Glutamatergic neuron (in vitro differentiated cells): ENCODE results near the gene TRIM23. TPM values are rescaled to one million over a fixed set of nuclear protein-coding genes. Genes with fewer than 3 reads are reported as not detected.

ENCODE experiments used
- DNase-seq: peaks from one replicate; pipeline ENCODE4 v3.0.0; 2022
- H3K27ac Mint-ChIP-seq: one replicate; pipeline ENCODE4 v1.8.0; 2020; ENCODE audit warnings: mild to moderate bottlenecking, mixed read lengths, inconsistent platforms; ENCODE audit not compliant: unreplicated experiment
- H3K27me3 Mint-ChIP-seq: one replicate; pipeline ENCODE4 v1.8.0; 2020; ENCODE audit warnings: mild to moderate bottlenecking, moderate library complexity, mixed read lengths, inconsistent platforms; ENCODE audit not compliant: unreplicated experiment
- H3K36me3 Mint-ChIP-seq: one replicate; pipeline ENCODE4 v1.8.0; 2020; ENCODE audit warnings: mild to moderate bottlenecking, mixed read lengths, inconsistent platforms; ENCODE audit not compliant: unreplicated experiment
- H3K4me1 Mint-ChIP-seq: one replicate; pipeline ENCODE4 v1.8.0; 2020; ENCODE audit warnings: mild to moderate bottlenecking, low read depth, mixed read lengths, inconsistent platforms; ENCODE audit not compliant: unreplicated experiment
- H3K4me3 Mint-ChIP-seq: one replicate; pipeline ENCODE4 v1.8.0; 2020; ENCODE audit warnings: mild to moderate bottlenecking, mixed read lengths, inconsistent platforms; ENCODE audit not compliant: unreplicated experiment
- H3K9me3 Mint-ChIP-seq: one replicate; pipeline ENCODE4 v1.8.0; 2020; ENCODE audit warnings: mild to moderate bottlenecking, moderate library complexity, mixed read lengths, inconsistent platforms; ENCODE audit not compliant: unreplicated experiment
- total RNA-seq: library from RNA; stranded (reverse); fragmentation: NEBNext Ultra II Directional; extraction: Animal tissue kit (Norgen Biotek cat#: 25700); gene quantifications from one replicate; pipeline ENCODE4 v1.2.1, GENCODE V29; 2021; ENCODE audit not compliant: unreplicated experiment
- TF ChIP-seq, protein P1 (sequence below): fragments of 200-600 bp; sonication (generic); IDR thresholded peaks from one replicate; pipeline ENCODE4 v1.5.0; 2021; ENCODE audit not compliant: partially characterized antibody, unreplicated experiment

Gene TRIM23
- total RNA-seq, 1 donor from 2014 or later, result 17.6 TPM

DNA sequence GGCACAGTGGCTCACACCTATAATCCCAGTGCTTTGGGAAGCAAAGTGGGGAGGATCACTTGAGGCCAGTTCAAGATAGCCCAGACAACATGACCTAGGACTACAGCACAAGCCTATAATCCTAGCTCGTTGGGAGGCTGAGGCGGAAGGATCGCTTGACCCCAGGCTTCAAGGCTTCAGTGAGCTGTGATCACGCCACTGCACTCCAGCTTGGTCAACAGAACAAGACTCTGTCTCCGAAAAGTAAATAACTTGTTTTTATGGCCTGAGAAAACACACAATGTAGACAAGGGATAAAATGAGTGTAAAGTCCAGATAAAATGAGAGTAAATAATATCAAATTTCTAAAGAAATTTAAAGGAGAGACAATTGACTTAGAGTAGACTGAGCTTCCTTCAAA is 27.0 kb upstream of the TRIM23 start:
- no peaks in the 10 kb centered on the region for H3K36me3 Mint-ChIP-seq
- no peak overlapping the region for H3K4me3 Mint-ChIP-seq
- no peaks in the 10 kb centered on the region for H3K4me1 Mint-ChIP-seq
- TF ChIP-seq, protein P1, sequence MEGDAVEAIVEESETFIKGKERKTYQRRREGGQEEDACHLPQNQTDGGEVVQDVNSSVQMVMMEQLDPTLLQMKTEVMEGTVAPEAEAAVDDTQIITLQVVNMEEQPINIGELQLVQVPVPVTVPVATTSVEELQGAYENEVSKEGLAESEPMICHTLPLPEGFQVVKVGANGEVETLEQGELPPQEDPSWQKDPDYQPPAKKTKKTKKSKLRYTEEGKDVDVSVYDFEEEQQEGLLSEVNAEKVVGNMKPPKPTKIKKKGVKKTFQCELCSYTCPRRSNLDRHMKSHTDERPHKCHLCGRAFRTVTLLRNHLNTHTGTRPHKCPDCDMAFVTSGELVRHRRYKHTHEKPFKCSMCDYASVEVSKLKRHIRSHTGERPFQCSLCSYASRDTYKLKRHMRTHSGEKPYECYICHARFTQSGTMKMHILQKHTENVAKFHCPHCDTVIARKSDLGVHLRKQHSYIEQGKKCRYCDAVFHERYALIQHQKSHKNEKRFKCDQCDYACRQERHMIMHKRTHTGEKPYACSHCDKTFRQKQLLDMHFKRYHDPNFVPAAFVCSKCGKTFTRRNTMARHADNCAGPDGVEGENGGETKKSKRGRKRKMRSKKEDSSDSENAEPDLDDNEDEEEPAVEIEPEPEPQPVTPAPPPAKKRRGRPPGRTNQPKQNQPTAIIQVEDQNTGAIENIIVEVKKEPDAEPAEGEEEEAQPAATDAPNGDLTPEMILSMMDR, result no peak
- H3K27ac Mint-ChIP-seq, result no peak overlapping the region
- no peaks in the 10 kb centered on the region for H3K9me3 Mint-ChIP-seq
- no peak for DNase-seq
- H3K27me3 Mint-ChIP-seq, result no peaks in the 10 kb centered on the region

DNA sequence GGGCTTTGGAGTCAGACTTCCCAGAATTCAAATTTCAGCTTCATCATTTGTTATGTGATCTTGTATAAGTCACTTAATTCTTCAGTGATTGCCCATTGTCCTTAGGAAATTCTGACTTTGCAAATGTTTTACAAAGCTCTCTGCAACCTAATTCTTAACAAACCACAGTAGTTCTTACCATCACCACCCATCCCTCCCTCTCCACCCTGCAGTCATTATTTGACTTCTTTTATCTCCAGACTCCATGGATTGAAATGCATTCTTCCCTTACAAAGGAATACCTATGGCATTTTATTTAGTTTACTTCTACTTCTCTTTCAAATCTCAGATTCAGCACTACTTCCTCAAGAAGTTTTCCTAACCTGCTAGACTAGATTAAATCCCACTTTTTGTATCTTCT is 23.8 kb upstream of the TRIM23 start:
- TF ChIP-seq, protein P1, result no peak
- Mint-ChIP-seq H3K36me3 (no peaks in the 10 kb centered on the region), H3K9me3 (no peaks in the 10 kb centered on the region), H3K4me3 (no peak overlapping the region), H3K27ac (no peak overlapping the region), H3K27me3 (no peaks in the 10 kb centered on the region), H3K4me1 (no peaks in the 10 kb centered on the region)
- no peak for DNase-seq

DNA sequence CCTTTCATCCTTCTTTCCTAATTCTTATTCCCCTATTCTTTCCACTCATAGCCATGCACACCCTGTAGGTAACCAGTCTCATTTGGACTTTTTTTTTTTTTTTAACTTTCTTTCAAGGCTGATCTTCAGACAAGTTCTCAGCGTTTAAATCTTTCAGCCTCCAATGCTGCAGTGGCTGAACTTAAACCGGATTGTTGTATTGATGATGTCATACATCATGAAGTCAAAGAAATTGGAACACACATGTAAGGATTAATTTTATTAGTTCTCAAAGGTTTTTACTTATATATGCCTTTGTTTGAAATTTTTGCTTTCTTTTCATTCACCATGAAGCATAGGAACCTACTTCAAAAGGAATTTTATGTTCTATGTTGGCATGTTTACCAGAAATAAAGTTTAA is 22.8 kb upstream of the TRIM23 start:
- no peak overlapping the region for H3K27ac Mint-ChIP-seq
- no peaks in the 10 kb centered on the region for H3K4me1 Mint-ChIP-seq

DNA sequence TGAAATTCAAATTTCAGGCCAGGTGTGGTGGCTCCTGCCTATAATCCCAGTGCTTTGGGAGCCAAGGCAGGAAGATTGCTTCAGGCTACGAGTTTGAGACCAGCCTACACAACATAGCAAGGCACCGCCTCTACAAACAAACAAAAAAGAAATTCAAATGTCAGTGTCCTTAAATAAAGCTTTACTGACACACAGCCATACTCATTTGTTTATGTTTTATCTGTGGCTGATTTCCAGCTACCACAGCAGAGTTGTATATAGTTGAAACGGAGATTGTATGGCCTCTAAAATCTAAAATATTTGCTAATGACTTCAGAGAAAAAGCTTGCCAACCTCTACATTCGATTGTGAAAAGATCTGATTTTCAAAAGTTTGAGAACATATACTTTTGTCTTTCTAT is 16.1 kb upstream of the TRIM23 start:
- Mint-ChIP-seq H3K36me3 (peaks cover 6% of the 10 kb centered on the region), H3K9me3 (no peaks in the 10 kb centered on the region), H3K27me3 (no peaks in the 10 kb centered on the region), H3K4me1 (no peaks in the 10 kb centered on the region), H3K27ac (no peak overlapping the region), H3K4me3 (no peak overlapping the region)
- DNase-seq, result no peak
- TF ChIP-seq, protein P1, result no peak

More for the DNA sequence above, 22.8 kb upstream of the TRIM23 start:
- Mint-ChIP-seq H3K27me3 (no peaks in the 10 kb centered on the region), H3K4me3 (no peak overlapping the region), H3K9me3 (no peaks in the 10 kb centered on the region), H3K36me3 (no peaks in the 10 kb centered on the region)
- DNase-seq, result no peak
- TF ChIP-seq, protein P1, result no peak

DNA sequence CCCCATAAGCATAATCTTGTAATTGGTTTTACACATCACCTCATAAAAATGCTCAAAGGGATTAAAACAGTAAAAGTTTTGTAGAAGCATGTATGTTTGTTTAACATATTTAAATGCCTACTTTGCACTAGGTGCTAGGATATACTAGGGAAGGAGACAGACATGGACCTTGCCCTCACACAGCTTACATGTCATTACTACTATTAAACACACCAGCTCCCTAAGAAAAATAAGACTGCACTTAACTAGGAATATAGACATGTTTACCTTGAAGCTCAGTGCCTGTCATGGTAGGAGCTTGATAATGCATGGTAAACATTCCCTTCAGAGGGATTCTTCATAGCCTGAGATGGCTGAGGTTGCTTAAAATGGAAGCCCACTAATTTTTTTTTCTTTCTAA is 6.8 kb upstream of the TRIM23 start:
- H3K4me3 Mint-ChIP-seq, result no peak overlapping the region
- DNase-seq, result no peak
- no peaks in the 10 kb centered on the region for H3K36me3 Mint-ChIP-seq
- no peaks in the 10 kb centered on the region for H3K27me3 Mint-ChIP-seq
- peaks cover under 1% of the 10 kb centered on the region for H3K4me1 Mint-ChIP-seq
- TF ChIP-seq, protein P1, result no peak
- H3K27ac Mint-ChIP-seq, result no peak overlapping the region
- no peaks in the 10 kb centered on the region for H3K9me3 Mint-ChIP-seq
